Measurements from ENCODE around the gene ICOSLG. TPM values are rescaled to one million over a fixed set of nuclear protein-coding genes. Genes with fewer than 3 reads are reported as not detected.

ICOSLG gene
- total and polyA plus RNA-seq, 2 experiments from 2014 or later, result 1.3 to 4.6 TPM

DNA sequence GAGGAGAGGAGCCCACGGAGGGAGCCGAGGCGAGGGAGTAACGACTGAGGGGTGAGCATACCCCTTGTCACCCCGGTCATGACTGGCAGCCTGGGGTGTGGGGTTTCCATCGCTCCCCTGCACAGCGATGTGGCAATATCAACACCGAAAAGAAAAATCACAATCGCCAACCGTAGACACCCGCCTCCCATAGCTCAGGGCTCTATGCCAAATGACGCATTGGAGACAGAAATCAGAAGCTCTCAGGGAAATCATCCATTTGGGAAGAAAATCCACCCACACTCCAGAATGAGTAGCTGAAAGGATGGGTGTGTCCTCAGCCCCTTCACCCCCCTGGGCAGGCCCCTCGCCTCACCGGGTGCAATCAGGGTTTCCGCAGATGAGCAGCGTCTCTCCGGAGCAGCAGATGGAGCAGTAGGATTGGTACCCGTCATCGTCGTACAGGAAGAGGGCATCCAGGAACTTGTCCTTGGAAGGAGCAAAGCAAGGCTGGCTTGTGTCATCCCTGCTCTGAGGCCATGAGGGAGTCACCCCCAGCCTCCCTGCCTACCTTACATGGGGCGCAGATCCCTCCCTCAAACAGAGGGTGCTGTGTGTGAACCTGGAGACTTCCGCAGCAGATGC is 18.5 kb upstream of the ICOSLG start (continued):
- TF ChIP-seq, protein P1, sequence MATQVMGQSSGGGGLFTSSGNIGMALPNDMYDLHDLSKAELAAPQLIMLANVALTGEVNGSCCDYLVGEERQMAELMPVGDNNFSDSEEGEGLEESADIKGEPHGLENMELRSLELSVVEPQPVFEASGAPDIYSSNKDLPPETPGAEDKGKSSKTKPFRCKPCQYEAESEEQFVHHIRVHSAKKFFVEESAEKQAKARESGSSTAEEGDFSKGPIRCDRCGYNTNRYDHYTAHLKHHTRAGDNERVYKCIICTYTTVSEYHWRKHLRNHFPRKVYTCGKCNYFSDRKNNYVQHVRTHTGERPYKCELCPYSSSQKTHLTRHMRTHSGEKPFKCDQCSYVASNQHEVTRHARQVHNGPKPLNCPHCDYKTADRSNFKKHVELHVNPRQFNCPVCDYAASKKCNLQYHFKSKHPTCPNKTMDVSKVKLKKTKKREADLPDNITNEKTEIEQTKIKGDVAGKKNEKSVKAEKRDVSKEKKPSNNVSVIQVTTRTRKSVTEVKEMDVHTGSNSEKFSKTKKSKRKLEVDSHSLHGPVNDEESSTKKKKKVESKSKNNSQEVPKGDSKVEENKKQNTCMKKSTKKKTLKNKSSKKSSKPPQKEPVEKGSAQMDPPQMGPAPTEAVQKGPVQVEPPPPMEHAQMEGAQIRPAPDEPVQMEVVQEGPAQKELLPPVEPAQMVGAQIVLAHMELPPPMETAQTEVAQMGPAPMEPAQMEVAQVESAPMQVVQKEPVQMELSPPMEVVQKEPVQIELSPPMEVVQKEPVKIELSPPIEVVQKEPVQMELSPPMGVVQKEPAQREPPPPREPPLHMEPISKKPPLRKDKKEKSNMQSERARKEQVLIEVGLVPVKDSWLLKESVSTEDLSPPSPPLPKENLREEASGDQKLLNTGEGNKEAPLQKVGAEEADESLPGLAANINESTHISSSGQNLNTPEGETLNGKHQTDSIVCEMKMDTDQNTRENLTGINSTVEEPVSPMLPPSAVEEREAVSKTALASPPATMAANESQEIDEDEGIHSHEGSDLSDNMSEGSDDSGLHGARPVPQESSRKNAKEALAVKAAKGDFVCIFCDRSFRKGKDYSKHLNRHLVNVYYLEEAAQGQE (IDR thresholded peaks at IDR 0.05; ENCODE audit: unreplicated experiment), result no peak
- TF ChIP-seq STAT1 (IDR thresholded peaks at IDR 0.05; ENCODE audit: unreplicated experiment), result no peak
- TF ChIP-seq NANOG (IDR thresholded peaks at IDR 0.05; ENCODE audit: borderline replicate concordance), result no peak
- TF ChIP-seq ZNF114 (CRISPR knock-in tag; IDR thresholded peaks at IDR 0.05), result no peak
- no peak for TF ChIP-seq CREB1 (CRISPR knock-in tag; IDR thresholded peaks at IDR 0.05; ENCODE audit: low read depth)

DNA sequence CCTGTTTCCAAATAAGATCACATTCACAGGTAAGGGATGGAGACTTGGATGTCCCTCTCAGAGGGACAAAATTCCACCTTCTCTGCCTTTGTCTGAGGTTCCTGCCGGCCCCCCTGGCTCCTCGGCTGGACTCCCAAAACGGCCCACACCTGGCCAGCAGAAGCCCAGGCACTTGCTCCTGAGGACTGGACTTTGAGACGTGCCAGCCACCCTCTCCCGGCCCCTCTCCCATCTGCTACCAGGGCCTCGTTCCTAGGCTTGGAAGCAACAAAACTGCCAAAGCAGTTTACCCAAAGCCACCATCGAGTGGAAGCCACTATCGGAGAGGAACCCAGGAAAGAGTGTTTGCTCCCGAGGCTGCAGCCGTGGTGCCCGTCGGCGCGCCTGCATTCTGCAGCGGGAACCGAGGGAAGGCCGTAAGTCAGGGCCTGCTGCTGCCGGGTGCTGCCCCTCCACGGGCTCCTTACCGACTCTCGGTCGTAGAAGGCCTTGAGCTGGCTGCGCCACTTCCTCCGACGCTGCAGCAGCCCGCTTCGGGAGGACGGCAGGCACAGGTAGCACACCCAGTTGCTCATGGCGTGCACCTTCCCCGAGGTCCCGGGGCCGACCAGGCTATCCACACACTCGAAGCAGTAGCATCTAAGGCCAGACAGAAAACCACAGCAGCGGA is 17.4 kb upstream of the ICOSLG start:
- Histone ChIP-seq H3K27me3 (ENCODE audit: insufficient read depth) (no peaks in the 10 kb centered on the region), H3K36me3 (ENCODE audit: insufficient read depth) (no peaks in the 10 kb centered on the region), H4K20me1 (replicated peaks; ENCODE audit: insufficient read depth) (no peaks in the 10 kb centered on the region), H3K27ac (ENCODE audit: low read depth) (no peak overlapping the region), H3K4me3 (no peak overlapping the region), H3K79me2 (replicated peaks; ENCODE audit: insufficient read depth) (no peaks in the 10 kb centered on the region), H2AFZ (0 out of 2 replicates have a peak overlapping the region, but pooled peaks have one; percentile 69), H3F3A (replicated peaks; ENCODE audit: low read depth) (no peaks in the 10 kb centered on the region), H3K4me1 (ENCODE audit: insufficient read depth) (no peaks in the 10 kb centered on the region), H3K4me2 (no peak overlapping the region), H3K9me2 (ENCODE audit: insufficient read depth) (no peaks in the 10 kb centered on the region)
- H3K27ac Mint-ChIP-seq, result no peak overlapping the region
- ATAC-seq (no peak), DNase-seq (ENCODE audit: low spot score) (no peak)
- no peaks in the 10 kb centered on the region for H3K9me3 Mint-ChIP-seq
- no peak overlapping the region for H3K4me3 Mint-ChIP-seq
- H3K36me3 Mint-ChIP-seq (ENCODE audit: low read depth), result no peaks in the 10 kb centered on the region
- peaks cover 6% of the 10 kb centered on the region for H3K27me3 Mint-ChIP-seq (ENCODE audit: insufficient read depth, low read depth, poor library complexity)
- H3K4me1 Mint-ChIP-seq, result no peaks in the 10 kb centered on the region
- TF ChIP-seq JUNB (IDR thresholded peaks at IDR 0.05; ENCODE audit: unreplicated experiment) (no peak), ZNF114 (CRISPR knock-in tag; IDR thresholded peaks at IDR 0.05) (no peak), ZNF331 (CRISPR knock-in tag; IDR thresholded peaks at IDR 0.05; ENCODE audit: low read depth) (no peak), EZH2 (IDR thresholded peaks at IDR 0.05; ENCODE audit: low read depth, unreplicated experiment) (no peak), EZH2phosphoT487 (IDR thresholded peaks at IDR 0.05; ENCODE audit: unreplicated experiment) (no peak)
- TF ChIP-seq, protein P2, sequence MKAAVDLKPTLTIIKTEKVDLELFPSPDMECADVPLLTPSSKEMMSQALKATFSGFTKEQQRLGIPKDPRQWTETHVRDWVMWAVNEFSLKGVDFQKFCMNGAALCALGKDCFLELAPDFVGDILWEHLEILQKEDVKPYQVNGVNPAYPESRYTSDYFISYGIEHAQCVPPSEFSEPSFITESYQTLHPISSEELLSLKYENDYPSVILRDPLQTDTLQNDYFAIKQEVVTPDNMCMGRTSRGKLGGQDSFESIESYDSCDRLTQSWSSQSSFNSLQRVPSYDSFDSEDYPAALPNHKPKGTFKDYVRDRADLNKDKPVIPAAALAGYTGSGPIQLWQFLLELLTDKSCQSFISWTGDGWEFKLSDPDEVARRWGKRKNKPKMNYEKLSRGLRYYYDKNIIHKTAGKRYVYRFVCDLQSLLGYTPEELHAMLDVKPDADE (IDR thresholded peaks at IDR 0.05), result no peak
- TF ChIP-seq, protein P3, sequence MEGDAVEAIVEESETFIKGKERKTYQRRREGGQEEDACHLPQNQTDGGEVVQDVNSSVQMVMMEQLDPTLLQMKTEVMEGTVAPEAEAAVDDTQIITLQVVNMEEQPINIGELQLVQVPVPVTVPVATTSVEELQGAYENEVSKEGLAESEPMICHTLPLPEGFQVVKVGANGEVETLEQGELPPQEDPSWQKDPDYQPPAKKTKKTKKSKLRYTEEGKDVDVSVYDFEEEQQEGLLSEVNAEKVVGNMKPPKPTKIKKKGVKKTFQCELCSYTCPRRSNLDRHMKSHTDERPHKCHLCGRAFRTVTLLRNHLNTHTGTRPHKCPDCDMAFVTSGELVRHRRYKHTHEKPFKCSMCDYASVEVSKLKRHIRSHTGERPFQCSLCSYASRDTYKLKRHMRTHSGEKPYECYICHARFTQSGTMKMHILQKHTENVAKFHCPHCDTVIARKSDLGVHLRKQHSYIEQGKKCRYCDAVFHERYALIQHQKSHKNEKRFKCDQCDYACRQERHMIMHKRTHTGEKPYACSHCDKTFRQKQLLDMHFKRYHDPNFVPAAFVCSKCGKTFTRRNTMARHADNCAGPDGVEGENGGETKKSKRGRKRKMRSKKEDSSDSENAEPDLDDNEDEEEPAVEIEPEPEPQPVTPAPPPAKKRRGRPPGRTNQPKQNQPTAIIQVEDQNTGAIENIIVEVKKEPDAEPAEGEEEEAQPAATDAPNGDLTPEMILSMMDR (conservative IDR thresholded peaks at IDR 0.05; ENCODE audit: low read depth in 2 of 2), result no peak
- TF ChIP-seq, protein P4, sequence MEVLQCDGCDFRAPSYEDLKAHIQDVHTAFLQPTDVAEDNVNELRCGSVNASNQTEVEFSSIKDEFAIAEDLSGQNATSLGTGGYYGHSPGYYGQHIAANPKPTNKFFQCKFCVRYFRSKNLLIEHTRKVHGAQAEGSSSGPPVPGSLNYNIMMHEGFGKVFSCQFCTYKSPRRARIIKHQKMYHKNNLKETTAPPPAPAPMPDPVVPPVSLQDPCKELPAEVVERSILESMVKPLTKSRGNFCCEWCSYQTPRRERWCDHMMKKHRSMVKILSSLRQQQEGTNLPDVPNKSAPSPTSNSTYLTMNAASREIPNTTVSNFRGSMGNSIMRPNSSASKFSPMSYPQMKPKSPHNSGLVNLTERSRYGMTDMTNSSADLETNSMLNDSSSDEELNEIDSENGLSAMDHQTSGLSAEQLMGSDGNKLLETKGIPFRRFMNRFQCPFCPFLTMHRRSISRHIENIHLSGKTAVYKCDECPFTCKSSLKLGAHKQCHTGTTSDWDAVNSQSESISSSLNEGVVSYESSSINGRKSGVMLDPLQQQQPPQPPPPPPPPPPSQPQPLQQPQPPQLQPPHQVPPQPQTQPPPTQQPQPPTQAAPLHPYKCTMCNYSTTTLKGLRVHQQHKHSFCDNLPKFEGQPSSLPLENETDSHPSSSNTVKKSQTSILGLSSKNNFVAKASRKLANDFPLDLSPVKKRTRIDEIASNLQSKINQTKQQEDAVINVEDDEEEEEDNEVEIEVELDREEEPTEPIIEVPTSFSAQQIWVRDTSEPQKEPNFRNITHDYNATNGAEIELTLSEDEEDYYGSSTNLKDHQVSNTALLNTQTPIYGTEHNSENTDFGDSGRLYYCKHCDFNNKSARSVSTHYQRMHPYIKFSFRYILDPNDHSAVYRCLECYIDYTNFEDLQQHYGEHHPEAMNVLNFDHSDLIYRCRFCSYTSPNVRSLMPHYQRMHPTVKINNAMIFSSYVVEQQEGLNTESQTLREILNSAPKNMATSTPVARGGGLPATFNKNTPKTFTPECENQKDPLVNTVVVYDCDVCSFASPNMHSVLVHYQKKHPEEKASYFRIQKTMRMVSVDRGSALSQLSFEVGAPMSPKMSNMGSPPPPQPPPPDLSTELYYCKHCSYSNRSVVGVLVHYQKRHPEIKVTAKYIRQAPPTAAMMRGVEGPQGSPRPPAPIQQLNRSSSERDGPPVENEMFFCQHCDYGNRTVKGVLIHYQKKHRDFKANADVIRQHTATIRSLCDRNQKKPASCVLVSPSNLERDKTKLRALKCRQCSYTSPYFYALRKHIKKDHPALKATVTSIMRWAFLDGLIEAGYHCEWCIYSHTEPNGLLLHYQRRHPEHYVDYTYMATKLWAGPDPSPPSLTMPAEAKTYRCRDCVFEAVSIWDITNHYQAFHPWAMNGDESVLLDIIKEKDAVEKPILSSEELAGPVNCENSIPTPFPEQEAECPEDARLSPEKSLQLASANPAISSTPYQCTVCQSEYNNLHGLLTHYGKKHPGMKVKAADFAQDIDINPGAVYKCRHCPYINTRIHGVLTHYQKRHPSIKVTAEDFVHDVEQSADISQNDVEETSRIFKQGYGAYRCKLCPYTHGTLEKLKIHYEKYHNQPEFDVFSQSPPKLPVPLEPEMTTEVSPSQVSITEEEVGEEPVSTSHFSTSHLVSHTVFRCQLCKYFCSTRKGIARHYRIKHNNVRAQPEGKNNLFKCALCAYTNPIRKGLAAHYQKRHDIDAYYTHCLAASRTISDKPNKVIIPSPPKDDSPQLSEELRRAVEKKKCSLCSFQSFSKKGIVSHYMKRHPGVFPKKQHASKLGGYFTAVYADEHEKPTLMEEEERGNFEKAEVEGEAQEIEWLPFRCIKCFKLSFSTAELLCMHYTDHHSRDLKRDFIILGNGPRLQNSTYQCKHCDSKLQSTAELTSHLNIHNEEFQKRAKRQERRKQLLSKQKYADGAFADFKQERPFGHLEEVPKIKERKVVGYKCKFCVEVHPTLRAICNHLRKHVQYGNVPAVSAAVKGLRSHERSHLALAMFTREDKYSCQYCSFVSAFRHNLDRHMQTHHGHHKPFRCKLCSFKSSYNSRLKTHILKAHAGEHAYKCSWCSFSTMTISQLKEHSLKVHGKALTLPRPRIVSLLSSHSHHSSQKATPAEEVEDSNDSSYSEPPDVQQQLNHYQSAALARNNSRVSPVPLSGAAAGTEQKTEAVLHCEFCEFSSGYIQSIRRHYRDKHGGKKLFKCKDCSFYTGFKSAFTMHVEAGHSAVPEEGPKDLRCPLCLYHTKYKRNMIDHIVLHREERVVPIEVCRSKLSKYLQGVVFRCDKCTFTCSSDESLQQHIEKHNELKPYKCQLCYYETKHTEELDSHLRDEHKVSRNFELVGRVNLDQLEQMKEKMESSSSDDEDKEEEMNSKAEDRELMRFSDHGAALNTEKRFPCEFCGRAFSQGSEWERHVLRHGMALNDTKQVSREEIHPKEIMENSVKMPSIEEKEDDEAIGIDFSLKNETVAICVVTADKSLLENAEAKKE (CRISPR knock-in tag; IDR thresholded peaks at IDR 0.05), result no peak

Data from GM23338 (cell line).